Right renal cortex interstitium (tissue), 3 donors: ENCODE data around the gene P3R3URF. TPM values are rescaled to one million over a fixed set of nuclear protein-coding genes. Genes with fewer than 3 reads are reported as not detected.

ENCODE experiments used
- DNase-seq, 3 donors: peaks; one replicate each; pipeline ENCODE4 v3.0.0-alpha.2; 2013; ENCODE audit warnings: low read depth in 3 of 3, low spot score in 2 of 3
- polyA plus RNA-seq, 3 donors: library from polyadenylated mRNA; unstranded; fragments of 120-200 nt; gene quantifications; one replicate each; pipeline ENCODE4 v1.2.1, GENCODE V29; 2013; ENCODE audit not compliant: insufficient read length in 3 of 3

Gene P3R3URF
- polyA plus RNA-seq, 3 donors, result not detected

GRCh38 chr1:46134660-46135331, 41.5 kb downstream of the P3R3URF start:
- no peak for DNase-seq

- DNase-seq, result no peak
These were observed 42.4 kb downstream of the P3R3URF start for GRCh38 chr1:46133781-46134350.

- DNase-seq, result no peak
These were observed 43.1 kb downstream of the P3R3URF start for GRCh38 chr1:46133181-46133658.

GRCh38 chr1:46132529-46133180, 43.6 kb downstream of the P3R3URF start, which contains the start of gene PIK3R3:
Gene PIK3R3 (minus strand): TSS chr1:46132629. CDS start chr1:46131952, 677 bp downstream.
- peak; percentile 94 to 98 (median 96) for DNase-seq

- peak in 1 of 3 donors; percentile 53 for DNase-seq
These were observed 44.4 kb downstream of the P3R3URF start for GRCh38 chr1:46131712-46132528.

GRCh38 chr1:46131093-46131492, 45.2 kb downstream of the P3R3URF start:
- no peak for DNase-seq

- no peak for DNase-seq
These were observed 45.7 kb downstream of the P3R3URF start for GRCh38 chr1:46130606-46131005.

GRCh38 chr1:46130121-46130520, 46.2 kb downstream of the P3R3URF start:
- no peak for DNase-seq

GRCh38 chr1:46128344-46128743, 47.9 kb downstream of the P3R3URF start:
- no peak for DNase-seq

Other genes with a start within 250 kb of the P3R3URF start
- 10 to 100 TPM; 29.9 to 32.3 (median 32.0) TPM for gene PIK3R3, start 43.9 kb downstream of the P3R3URF start, polyA plus RNA-seq
- 10 to 100 TPM; 75.4 to 94.9 (median 81.0) TPM for gene TSPAN1, start 1.4 kb downstream of the P3R3URF start, polyA plus RNA-seq
- 10 to 100 TPM; 68.3 to 72.6 (median 71.9) TPM for gene POMGNT1, start 21.9 kb upstream of the P3R3URF start, polyA plus RNA-seq
- gene LURAP1, start 26.8 kb upstream of the P3R3URF start, polyA plus RNA-seq, result 1 to 10 TPM; 2.6 to 3.0 (median 2.8) TPM
- gene RAD54L, start 71.3 kb upstream of the P3R3URF start, polyA plus RNA-seq, result 10 to 100 TPM; 10.4 to 12.8 (median 10.9) TPM
- 10 to 100 TPM; 73.7 to 77.8 (median 75.9) TPM for gene LRRC41, start 127.1 kb upstream of the P3R3URF start, polyA plus RNA-seq
- gene UQCRH, start 127.2 kb upstream of the P3R3URF start, polyA plus RNA-seq, result 100 to 1,000 TPM; 468 to 505 (median 473) TPM
- gene NSUN4, start 164.3 kb upstream of the P3R3URF start, polyA plus RNA-seq, result 10 to 100 TPM; 25.4 to 28.0 (median 27.8) TPM
- gene FAAH, start 217.8 kb upstream of the P3R3URF start, polyA plus RNA-seq, result 10 to 100 TPM; 18.0 to 19.5 (median 18.0) TPM